Measurements from ENCODE around the gene VWA3B.
"Not testable (repeated sequence)": the region's sequence is repeated elsewhere in the genome, so short reads cannot be mapped to it uniquely, and the experiment has no call there.

VWA3B gene

DNA sequence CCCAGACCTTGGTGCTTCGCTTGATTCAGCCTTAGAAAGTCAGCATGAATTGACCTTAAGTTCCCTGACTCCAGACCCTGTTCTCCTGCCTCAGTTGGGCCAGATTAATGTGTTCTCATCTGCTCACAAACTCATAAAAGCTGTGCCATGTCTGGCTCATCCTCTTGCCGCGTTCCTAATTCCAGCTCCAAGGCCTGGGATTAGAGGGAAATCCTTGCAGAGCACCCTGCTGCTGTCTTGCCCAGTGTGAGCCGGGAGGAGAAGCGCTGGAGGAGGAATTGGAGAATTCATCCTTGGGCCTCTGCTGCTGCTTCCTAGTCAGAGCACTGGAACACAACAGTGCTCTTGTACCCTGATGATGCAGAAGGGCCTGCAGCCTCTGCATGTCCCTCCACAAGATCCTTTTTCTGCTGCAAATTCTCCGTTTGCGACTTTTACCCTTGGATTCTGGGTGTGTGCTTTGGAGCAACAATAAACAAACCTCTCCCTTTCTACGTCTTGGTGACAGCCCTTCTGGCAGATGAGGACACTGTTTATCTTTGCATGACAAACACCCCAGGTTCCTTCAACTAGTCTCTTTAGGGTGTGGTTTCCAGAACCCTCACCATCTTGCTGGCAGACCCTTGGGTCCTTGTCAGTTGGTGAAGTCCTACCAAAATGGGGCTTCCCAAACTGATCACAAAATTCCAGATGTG is 212.4 kb downstream of the VWA3B start:
- no peak for DNase-seq

DNA sequence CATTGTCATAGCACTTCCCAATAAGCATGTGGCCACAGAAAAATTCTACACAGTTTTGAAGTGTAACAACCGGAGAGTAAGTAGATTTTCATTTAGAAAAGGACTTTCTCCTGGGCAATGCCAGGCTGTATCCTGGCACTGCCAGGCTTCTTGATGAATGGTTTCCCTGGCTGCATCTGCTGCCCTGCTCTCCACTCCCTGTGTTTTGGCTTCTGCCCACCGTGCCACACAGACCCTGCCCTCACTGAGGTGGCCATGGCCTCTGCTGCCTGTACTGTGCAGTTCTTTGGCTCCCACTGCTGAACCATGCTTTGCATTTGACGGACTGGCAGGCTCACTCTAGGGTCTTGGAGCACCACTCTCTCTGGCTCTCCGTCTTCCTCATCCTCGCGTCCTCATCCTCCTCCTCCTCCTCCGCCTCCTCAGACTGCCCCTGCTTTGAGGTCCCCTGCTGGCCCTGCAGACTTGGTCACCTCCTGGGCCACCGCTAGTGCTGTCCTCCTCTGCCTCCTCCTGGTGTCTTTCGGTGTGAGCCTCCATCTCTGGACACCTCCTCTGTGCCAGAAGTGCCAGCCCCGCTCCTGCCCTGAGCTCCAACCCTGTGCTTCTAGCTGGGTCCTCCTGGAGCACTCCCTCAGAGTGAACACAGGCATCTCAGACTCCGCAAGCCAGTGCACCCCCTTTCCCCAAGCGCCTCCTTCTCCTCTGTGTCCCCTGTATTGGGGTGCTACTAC is 213.3 kb downstream of the VWA3B start:
- no peak for DNase-seq

DNA sequence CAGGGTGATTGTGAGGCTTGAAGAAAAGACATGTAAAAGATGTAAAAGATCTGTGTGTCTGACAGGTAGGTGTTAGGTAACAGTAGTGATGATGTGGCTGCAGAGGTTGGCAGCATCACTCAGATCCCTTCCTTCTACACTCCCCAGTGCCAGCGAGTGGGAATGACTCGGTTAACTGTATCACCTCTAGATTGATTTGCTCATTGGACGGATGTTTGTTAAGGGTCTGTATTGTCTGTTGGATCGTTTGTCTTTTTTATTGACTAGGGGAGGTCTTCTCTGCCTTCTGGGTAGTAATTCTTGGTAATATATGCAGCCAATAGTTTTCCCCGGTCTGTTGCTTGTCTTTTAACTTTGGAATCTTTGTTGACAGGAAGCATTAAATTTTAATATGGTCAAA is 214.5 kb downstream of the VWA3B start:
- DNase-seq, result no peak

DNA sequence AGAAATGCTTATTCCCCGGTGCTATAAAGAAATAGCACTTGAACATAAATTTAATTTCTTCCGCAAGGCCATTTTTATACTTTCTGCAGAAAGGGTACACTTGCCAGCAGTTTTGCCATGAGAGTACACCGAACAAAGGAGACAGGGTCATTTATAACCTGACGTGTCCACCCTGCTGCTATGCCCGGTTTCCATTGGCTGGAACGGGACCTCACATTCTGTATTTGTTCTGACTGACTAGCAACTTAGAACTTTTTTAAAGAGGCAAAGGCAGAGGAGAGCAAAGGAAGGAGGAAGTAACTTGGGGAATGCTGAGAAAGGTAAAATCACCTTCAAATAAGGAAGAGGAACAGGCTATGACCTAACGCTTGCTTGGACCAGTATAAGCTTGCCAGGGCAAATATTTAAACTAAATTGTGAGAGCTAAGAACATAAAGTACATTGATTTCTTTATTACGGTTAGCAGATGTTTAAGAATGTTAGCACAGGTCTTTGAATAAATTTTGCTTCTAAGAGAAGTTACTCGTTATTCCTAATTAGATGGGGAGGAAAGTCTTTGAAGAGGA is 220.2 kb downstream of the VWA3B start:
- not testable (repeated sequence) for DNase-seq

DNA sequence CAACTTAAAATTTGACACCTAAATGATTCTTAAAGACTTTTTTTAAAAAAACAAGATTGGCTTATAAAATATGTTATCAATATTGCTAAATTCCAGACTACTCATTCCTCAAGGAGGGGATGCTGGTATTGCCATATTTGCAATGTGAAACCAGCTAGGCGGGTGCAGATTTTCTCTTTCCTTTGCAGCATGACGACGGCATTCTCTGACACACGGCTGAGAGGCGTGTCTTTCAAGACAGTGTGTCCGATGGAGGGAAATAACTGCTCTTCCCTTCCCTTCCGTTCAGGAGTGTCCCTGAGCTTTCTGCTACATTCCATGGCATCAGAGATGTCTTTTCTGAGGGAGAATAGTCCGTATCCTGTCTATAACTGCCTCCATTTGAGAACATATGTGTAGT is 221.1 kb downstream of the VWA3B start:
- DNase-seq, result no peak

DNA sequence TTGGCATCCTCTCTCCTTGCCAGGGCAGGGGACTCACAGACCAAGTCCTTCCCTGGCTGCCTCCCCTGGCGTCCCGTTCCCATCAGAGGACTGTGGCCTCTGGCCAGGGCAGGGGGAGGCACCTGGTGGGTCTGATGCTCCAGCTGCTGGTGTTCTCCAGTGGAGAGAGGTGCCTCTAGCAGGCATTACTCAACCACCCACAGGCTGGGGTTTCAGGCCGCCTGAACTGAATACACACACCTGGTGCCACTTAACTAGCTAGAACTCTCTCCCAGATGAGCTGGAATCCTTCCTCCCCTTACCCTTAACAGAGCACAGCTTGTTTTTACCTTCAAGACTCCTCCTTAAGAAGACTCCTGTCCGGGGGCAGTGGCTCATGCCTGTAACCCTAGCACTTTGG is 221.6 kb downstream of the VWA3B start:
- DNase-seq, result no peak

DNA sequence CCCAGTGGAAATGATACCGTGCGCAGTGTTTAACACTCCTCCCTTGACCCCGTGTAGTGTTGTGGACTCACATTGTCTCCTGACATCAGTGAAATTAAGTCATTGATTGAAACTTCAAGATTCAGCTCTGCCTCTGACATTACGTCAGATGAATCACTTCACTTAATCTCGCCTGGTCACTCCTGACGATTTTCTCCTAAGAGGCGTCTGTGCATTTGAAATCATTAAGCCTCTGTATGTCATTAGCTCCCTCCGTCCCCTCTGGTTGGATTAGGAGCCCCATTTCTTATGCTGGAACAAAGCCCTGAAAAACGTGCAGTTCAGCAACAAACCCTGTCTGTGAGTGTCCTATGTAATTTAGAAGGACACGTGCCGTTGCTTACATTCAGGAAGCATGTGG is 222.6 kb downstream of the VWA3B start:
- DNase-seq, result no peak

DNA sequence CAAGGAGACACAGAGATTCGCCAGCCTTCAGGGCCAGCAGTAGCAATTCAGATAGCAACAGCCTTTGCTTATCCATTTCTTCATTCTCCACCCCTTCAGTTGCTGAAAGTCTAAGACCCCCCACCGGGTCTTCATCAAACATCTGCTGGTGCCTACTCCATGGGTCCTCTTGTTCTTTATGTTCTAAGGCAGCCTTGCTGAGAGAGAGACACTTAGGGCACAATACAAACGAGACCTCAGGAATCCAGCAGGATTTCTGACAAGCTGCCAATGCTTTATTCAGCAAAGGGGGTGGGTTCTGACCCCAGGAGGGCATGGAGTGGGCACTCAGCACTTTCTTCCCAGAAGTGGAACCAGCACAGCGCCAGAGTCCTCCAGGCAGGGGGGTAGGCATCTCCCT is 223.0 kb downstream of the VWA3B start:
- DNase-seq, result no peak

DNA sequence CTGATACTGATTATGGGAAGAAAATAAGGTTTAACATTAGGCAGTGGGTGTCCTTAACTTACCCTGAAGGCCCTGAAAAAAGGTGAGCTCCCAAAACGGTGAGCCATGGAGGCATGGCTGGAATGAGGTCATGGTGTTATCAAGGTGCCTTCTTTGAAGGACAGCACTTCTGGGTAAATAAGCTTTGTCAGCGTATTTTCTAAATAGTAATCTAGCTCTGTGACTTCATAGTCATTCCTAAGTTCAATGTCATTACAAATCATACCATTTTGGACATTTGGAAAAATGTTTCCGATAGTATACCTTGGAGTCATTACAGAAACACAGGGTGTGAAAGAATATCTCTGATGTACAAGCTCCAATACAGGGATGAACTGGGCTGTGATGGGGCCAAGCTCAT is 224.1 kb downstream of the VWA3B start:
- no peak for DNase-seq

DNA sequence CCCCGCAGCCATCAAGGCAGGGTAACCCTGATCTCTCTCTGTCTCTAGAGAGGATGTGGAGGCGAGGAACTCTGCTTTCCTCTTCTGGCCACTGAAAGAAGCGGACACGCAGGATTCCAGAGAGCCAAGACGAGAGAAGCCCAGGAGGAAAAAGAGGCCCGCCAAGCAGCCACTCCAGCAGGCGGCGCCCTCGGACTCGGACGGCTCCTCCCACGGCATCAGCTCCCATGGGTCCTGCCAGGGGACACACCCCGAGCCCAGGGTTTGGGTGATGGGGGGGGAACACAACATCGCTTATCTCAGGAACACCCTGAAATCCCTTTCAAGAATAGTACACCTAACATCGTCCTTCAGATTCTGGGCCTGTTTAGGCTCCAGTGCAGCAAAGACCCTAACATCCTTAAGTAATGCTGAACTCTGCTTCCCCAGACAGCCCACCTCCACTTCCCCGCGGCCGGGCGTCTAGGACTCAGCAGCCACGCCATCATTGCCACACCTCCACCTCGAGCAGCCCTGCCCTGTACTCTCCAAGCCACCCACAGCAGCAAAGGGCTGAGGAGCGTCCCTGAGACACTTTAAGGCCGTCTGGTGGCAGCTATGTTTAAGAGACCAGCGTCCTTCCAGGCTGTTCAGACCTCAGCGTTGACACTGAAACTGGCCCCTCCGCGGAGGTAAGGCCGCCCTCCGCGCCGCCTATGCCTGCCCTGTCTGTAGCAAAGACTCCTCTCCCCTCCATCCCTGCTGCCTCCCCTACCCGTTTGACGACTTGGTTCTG is 225.0 kb downstream of the VWA3B start:
- no peak for DNase-seq

DNA sequence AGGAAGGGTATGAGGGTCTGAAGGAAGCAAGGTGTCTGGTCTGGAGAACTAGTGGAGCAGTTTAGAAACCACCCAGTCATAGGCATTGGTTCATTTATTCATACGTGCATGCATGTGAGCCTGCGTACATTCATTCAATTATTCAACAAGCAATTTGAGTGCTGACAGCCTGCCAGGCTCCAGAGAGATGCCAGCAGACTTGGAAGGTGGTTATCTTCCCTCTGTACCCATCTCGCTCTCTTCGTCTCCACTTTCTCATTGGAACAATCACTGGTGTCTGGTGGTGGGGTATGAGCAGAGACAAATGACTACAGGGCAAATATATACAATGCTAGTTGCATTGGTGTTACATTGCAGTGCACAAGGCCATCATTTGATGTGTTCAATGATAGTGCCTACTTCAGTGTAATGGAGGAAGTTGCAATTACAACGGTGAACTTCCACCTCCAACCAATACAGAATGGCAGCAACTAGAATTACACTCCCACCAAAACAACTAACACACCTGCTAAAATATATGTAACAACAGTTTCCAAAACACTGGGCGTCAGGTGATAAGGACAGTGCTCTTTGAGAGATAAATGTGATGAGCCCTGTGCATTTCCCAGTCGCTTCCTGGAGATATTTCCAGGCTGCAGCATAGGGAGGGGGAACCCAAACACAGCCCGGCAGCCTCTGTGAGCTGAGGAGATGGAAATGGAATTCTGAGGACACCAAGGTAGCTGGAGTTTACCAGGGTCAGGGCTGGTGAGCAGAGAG is 226.7 kb downstream of the VWA3B start:
- DNase-seq, result no peak

DNA sequence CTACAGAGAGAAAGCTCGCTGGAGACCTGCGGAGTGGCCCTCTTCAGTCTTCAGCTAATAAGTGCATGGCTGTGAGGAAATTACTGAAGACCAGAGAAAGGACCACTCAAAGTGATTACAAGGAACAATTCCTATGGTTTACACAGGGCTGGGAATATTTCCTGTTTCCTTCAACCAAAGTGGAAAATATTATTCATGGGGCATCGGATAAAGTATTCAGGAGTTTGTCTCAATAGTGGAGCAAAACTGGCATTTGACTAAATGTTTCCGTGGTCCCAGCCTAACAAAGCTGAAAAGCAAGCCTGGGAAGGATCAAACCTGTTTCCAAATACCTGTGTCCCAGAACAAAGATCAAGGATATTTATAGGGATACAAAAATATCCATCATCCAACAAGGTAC is 227.3 kb downstream of the VWA3B start:
- no peak for DNase-seq

DNA sequence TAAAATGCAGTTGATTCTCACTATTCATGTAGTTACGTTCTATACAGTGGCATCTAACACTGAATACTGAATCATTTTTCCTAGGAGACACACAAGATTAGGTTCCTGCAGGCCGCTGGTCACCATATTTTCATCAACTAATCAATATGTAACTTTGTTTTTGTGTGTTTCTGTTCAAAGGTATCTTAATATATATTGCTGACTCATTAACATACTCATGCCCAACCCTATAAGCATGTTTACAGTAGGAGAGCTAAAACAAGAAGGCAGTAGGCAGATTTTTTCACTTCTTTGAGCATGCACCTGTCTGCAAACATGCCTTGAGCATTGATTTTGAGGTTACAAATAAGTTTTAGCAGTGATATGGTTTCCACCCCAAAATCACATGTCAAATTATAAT is 229.0 kb downstream of the VWA3B start:
- no peak for DNase-seq

DNA sequence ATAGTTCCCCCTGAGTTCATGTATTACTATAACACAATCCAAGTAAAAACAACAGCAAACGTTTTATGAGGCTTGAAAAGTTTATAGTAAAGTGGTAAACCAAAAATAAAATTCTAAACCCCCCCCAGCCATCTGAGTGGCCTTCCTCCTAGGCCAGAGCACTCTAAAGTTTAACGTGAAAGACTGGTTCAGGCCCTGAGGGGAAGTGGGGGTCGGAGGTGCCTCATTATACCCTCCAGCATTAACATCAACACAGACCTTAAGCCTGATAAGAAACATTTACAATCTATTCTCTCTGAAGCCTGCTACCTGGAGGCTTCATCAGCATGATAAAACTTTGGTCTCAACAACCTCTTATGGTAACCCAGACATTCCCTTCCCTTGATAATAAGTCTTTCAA is 230.2 kb downstream of the VWA3B start:
- no peak for DNase-seq

DNA sequence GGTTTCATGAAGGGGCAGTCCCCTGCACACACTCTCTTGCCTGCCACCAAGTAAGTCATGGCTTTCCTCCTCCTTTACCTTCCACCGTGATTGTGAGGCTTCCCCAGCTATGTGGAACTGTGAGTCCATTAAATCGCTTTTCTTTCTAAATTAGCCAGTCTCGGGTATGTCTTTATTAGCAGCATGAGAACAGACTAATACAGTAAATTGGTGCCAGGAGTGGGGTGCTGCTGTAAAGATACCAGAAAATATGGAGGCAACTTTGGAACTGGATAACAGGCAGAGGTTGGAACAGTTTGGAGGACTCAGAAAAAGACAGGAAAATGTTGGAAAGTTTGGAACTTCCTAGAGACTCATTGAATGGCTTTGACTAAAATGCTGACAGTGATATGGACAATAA is 233.2 kb downstream of the VWA3B start:
- not testable (repeated sequence) for DNase-seq

DNA sequence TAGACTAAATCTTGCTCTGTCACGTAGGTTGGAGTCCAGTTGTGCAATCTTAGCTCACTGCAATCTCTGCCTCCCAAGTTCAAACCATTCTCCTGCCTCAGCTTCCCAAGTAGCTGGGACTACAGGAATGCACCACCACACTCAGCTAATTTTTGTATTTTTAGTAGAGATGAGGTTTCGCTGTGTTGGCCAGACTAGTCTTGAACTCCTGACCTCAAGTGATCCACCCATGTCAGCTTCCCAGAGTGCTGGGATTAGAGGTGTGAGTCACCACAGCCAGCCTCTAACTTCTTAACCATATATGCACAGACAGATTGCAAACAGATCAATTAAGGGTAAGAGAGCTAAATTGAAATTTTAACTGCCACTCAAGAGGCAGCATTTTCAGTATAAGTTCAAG is 237.2 kb downstream of the VWA3B start:
- DNase-seq, result no peak

DNA sequence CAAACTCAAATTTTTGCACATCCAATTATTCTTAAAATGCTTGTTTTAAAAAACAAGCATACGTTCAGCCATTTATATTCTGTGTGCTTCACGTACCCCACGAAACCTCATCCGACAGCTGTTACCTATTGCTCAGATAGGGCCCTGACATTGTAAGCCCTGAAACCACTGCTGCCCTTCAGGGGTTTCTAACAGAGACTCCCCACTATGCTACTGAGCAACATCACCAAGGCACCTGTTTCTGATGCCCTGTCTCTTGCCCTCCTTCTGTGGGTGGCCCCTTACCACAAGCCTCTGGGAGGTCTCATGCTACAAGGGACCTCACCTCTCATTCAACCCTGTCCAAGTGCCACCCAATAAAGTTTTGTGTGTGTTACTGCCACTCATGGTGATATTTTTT is 240.8 kb downstream of the VWA3B start:
- DNase-seq, result no peak

DNA sequence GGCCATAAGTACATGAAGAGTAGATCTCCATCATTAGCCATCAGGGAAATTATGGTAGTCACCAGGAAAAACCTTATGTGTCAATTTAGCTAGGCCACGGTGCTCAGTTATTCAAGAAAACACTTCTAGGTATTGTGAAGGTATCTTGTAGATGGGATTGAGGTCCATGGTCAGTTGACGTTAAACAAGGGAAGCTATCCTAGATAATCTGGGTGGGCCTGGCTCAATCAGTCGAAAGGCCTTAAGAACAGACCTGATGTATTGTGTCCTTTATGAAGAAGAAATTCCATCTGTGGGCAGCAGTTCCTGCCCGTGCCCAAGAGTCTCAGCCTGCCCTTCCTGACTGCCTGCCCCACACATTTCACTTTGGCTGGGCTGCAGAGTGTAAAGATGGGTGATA is 242.6 kb downstream of the VWA3B start:
- DNase-seq, result no peak

DNA sequence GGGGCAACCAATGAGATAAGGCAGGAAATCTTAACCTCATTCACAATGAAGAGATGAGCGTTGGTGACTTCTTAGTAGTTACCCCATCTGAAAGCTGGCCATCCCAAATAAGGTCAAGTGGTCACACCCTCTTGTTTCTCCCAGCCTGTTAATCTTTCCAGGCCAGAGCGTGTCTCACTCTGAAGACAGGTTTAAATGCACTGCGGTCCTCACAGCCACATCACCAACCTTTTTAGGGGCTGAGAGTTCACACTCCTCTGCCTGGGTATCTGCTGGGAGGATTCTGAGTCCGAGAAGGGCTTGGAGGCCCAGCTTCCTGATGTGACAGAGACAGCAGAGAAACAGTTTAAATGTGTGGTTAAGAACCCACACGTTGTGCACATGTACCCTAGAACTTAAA is 246.0 kb downstream of the VWA3B start:
- no peak for DNase-seq

DNA sequence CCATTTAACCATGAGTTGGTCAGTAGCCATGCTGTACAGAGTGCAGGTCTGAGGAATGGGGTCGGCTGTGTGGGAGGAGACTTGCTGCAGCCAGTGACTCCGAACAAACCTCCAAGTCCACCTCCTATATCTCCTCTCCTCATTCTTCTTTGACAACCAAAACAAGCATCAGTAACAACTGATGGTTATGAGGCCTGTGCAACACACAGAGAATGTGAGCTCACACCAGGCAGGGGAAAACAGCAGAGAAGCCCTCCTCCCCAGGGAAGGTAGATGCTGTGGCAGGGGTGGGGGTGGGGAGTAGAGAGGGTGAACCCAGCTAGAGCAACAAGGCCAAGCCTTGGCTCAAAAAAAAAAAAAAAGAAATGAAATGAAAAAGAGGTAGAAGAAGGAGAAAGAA is 247.0 kb downstream of the VWA3B start:
- no peak for DNase-seq

DNA sequence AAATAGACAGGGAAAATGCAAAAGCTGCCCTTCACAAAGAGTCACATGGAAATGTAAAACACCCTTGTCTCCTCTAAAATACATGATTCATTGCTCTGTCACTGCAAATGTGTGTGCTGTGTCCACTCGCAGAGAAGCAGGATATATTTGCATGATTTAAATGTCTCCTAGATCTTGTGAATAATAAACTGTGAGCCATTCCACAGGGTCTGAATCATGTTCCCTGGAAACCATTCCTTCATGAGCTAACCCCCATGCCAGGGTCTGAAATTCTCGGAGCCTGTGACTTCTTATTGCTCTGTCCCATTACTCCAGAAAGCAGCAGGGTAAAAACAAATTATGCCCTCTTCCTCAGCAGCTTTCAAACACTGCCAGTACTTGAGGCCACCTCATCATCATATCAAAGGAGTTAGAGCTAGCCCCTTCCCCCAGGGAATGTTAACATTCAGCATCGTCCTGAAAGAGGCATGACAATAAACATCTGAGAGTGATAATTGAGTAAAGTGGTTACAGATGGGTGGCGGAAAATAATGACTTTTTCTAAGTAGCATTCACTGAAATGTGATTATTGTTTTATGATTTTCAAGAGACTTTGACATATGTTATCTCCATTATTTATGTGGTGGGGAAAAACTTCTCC is 247.6 kb downstream of the VWA3B start:
- DNase-seq, result no peak

DNA sequence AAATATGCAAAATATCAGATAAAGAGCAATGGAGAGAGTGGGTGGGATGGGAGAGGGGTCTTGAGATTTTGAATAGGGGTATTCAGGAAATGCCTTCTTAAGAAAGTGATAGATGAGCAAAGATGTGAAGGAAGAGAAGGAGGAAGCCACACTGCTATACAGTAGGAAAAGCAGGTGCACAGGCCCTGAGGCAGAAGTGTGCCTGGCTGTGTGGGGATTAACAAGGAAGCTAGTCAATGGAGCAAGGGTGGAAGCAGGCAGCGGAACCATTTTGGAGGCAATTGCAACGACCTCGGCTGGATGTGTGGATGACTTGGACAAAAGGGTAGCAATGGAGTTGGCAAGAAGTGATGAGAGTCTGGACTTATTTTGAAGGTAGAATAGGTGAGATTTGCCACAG is 248.3 kb downstream of the VWA3B start:
- DNase-seq, result no peak

DNA sequence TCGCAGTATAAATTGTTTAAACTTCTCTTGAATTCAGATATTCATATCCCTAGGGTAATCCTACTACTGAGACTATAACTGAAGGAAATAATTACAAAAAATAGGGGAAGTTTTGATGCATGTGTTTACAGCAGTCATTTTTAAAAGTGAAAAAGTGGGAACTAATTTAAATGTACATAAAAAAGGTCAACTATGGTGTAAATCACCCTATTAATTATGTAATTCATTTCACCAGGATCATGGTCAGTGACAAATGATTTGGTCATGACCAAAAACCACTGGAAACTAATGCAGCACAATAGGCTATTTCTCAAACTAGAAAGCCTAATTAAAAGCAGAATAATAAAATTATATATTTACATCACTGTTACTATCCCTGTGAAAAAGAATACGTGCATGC is 254.3 kb downstream of the VWA3B start:
- DNase-seq, result no peak

All from CD4-positive, alpha-beta T cell treated with Interleukin-21 for 1 hour (primary cell).